Astrocyte (in vitro differentiated cells and primary cell): ENCODE data around the gene COG7. TPM values are rescaled to one million over a fixed set of nuclear protein-coding genes. Genes with fewer than 3 reads are reported as not detected.

ENCODE experiments used
- DNase-seq: peaks from one replicate; pipeline ENCODE4 v3.0.0-alpha.2; 2010; ENCODE audit warnings: low read depth
- FAIRE-seq: peaks from 2 replicates; lab custom pipeline; 2011; peaks lifted over from hg19 to GRCh38; lab: Jason Lieb, UNC
- H2AFZ ChIP-seq: 2 replicates; pipeline ENCODE4 v1.6.0; 2012; ENCODE audit warnings: low read depth, low read length, inconsistent platforms
- H3K27ac ChIP-seq: 2 replicates; pipeline ENCODE4 v1.5.1; 2011; ENCODE audit warnings: low read depth, low read length, inconsistent platforms
- H3K27me3 ChIP-seq: 2 replicates; pipeline ENCODE4 v1.6.0; 2011; ENCODE audit warnings: low read length, inconsistent platforms; ENCODE audit not compliant: insufficient read depth
- H3K36me3 ChIP-seq: 2 replicates; pipeline ENCODE4 v1.5.1; 2011; ENCODE audit warnings: low read length, inconsistent platforms; ENCODE audit not compliant: insufficient read depth
- H3K4me1 ChIP-seq: 2 replicates; pipeline ENCODE4 v1.5.1; 2011; ENCODE audit warnings: low read length, inconsistent platforms; ENCODE audit not compliant: insufficient read depth
- H3K4me2 ChIP-seq: 2 replicates; pipeline ENCODE4 v1.6.0; 2012; ENCODE audit warnings: low read length, inconsistent platforms
- H3K4me3 ChIP-seq: 2 replicates; pipeline ENCODE4 v1.5.1; 2011; ENCODE audit warnings: low read depth, mild to moderate bottlenecking, low read length, inconsistent platforms; ENCODE audit not compliant: insufficient read depth
- H3K79me2 ChIP-seq: 2 replicates; pipeline ENCODE4 v1.6.0; 2012; ENCODE audit warnings: mild to moderate bottlenecking, low read length, inconsistent platforms; ENCODE audit not compliant: insufficient read depth
- H3K9ac ChIP-seq: 2 replicates; pipeline ENCODE4 v1.6.0; 2012; ENCODE audit warnings: mild to moderate bottlenecking, low read length, inconsistent platforms
- H3K9me3 ChIP-seq: 2 replicates; pipeline ENCODE4 v1.5.1; 2012; ENCODE audit warnings: low read depth, mild to moderate bottlenecking, low read length, inconsistent platforms; ENCODE audit not compliant: insufficient read depth
- H4K20me1 ChIP-seq: 2 replicates; pipeline ENCODE4 v1.6.0; 2012; ENCODE audit warnings: low read length, inconsistent platforms; ENCODE audit not compliant: insufficient read depth
- H3K27ac Mint-ChIP-seq: one replicate; pipeline ENCODE4 v1.8.0; 2021; ENCODE audit warnings: mild to moderate bottlenecking, mixed read lengths; ENCODE audit not compliant: unreplicated experiment
- H3K27me3 Mint-ChIP-seq: one replicate; pipeline ENCODE4 v1.8.0; 2021; ENCODE audit warnings: low read depth, mixed read lengths; ENCODE audit not compliant: unreplicated experiment
- H3K36me3 Mint-ChIP-seq: one replicate; pipeline ENCODE4 v1.8.0; 2021; ENCODE audit warnings: low read depth, mixed read lengths; ENCODE audit not compliant: unreplicated experiment
- H3K4me1 Mint-ChIP-seq: one replicate; pipeline ENCODE4 v1.8.0; 2021; ENCODE audit warnings: low read depth, mixed read lengths; ENCODE audit not compliant: unreplicated experiment
- H3K4me3 Mint-ChIP-seq: one replicate; pipeline ENCODE4 v1.8.0; 2021; ENCODE audit warnings: mild to moderate bottlenecking, moderate library complexity, mixed read lengths; ENCODE audit not compliant: unreplicated experiment
- H3K9me3 Mint-ChIP-seq: one replicate; pipeline ENCODE4 v1.8.0; 2021; ENCODE audit warnings: mild to moderate bottlenecking, mixed read lengths; ENCODE audit not compliant: unreplicated experiment
- EZH2 ChIP-seq: IDR thresholded peaks from 2 replicates; pipeline ENCODE4 v1.6.1; 2012; ENCODE audit warnings: mild to moderate bottlenecking, low read length, inconsistent platforms; ENCODE audit not compliant: insufficient read depth
- total RNA-seq: library from RNA; stranded (reverse); gene quantifications from 2 replicates; pipeline ENCODE4 v1.2.1, GENCODE V29; 2021
- TF ChIP-seq, protein P1 (sequence below): IDR thresholded peaks from 2 replicates; pipeline ENCODE4 v1.5.1; 2011; ENCODE audit warnings: low read depth, mild to moderate bottlenecking, inconsistent platforms, low read length, moderate library complexity; ENCODE audit not compliant: insufficient read depth

The COG7 gene
- total RNA-seq, 1 donor from 2014 or later, result 19.8 TPM

DNA sequence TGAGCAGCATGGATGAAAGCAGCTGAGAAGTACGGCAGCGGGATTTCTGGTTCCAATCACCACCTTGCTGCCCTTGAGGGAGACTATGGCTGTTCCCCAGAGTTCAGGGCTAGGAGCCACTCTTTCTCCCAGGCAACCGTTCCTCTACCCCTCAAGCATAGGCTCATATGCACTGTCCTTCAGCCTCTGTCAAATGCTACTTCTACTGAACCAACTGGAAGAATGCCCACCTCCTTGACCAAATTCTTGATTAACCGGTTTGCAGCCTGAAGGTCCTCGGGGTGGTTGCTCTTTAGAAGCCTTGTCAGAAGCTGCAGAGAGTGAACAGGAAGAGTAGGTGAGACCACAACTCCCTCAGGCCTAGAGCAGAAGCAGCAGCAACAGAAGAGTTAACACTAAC lies 33.5 kb upstream of the COG7 start:
- no peak for FAIRE-seq
- H3K36me3 ChIP-seq, result peaks cover 28% of the 10 kb centered on the region
- no peak overlapping the region for H3K27ac Mint-ChIP-seq

DNA sequence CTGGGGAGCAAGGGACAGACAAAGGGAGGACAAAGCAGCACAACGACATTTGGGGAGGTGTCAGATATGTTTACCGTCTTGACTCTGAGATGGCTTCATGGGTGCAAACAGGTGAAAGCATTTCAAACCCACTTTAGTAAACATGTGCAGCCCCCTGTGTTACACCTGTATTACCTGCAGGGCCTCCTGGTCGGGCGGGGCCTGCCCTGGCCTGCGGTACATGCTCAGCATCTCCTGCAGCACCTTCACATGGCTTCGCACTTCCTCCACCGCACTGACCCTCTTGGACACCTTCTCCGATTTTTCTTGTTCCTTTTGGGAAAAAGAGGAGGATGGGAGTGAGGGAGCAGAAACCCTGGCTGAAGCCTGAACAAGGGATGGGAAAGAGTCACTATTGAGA lies 32.9 kb upstream of the COG7 start:
- Histone ChIP-seq H3K27ac (no peak overlapping the region), H3K79me2 (no peaks in the 10 kb centered on the region), H3K4me2 (no peak overlapping the region), H3K9me3 (no peaks in the 10 kb centered on the region), H2AFZ (no peak overlapping the region), H3K9ac (no peak overlapping the region), H3K36me3 (peaks cover 29% of the 10 kb centered on the region), H3K27me3 (no peaks in the 10 kb centered on the region), H3K4me3 (no peak overlapping the region), H3K4me1 (no peaks in the 10 kb centered on the region), H4K20me1 (no peaks in the 10 kb centered on the region)
- H3K27me3 Mint-ChIP-seq, result no peaks in the 10 kb centered on the region
- H3K4me3 Mint-ChIP-seq, result no peak overlapping the region
- no peaks in the 10 kb centered on the region for H3K4me1 Mint-ChIP-seq
- DNase-seq, result no peak
- TF ChIP-seq, protein P1, sequence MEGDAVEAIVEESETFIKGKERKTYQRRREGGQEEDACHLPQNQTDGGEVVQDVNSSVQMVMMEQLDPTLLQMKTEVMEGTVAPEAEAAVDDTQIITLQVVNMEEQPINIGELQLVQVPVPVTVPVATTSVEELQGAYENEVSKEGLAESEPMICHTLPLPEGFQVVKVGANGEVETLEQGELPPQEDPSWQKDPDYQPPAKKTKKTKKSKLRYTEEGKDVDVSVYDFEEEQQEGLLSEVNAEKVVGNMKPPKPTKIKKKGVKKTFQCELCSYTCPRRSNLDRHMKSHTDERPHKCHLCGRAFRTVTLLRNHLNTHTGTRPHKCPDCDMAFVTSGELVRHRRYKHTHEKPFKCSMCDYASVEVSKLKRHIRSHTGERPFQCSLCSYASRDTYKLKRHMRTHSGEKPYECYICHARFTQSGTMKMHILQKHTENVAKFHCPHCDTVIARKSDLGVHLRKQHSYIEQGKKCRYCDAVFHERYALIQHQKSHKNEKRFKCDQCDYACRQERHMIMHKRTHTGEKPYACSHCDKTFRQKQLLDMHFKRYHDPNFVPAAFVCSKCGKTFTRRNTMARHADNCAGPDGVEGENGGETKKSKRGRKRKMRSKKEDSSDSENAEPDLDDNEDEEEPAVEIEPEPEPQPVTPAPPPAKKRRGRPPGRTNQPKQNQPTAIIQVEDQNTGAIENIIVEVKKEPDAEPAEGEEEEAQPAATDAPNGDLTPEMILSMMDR, result no peak
- no peak for TF ChIP-seq EZH2
- no peak for FAIRE-seq
- H3K36me3 Mint-ChIP-seq, result peaks cover 27% of the 10 kb centered on the region
- H3K27ac Mint-ChIP-seq, result no peak overlapping the region
- no peaks in the 10 kb centered on the region for H3K9me3 Mint-ChIP-seq

More for the DNA sequence above, 33.5 kb upstream of the COG7 start:
- H3K27me3 ChIP-seq, result no peaks in the 10 kb centered on the region
- TF ChIP-seq EZH2, result no peak
- TF ChIP-seq, protein P1, result no peak
- H3K4me1 Mint-ChIP-seq, result peaks cover 1% of the 10 kb centered on the region
- no peaks in the 10 kb centered on the region for H3K9me3 ChIP-seq
- H3K27me3 Mint-ChIP-seq, result no peaks in the 10 kb centered on the region
- H4K20me1 ChIP-seq, result no peaks in the 10 kb centered on the region
- H3K9ac ChIP-seq, result no peak overlapping the region
- no peaks in the 10 kb centered on the region for H3K79me2 ChIP-seq
- no peak overlapping the region for H2AFZ ChIP-seq
- no peak overlapping the region for H3K4me3 ChIP-seq
- H3K27ac ChIP-seq, result no peak overlapping the region
- no peak overlapping the region for H3K4me2 ChIP-seq
- peaks cover 27% of the 10 kb centered on the region for H3K36me3 Mint-ChIP-seq
- H3K4me3 Mint-ChIP-seq, result no peak overlapping the region
- H3K9me3 Mint-ChIP-seq, result no peaks in the 10 kb centered on the region
- peaks cover under 1% of the 10 kb centered on the region for H3K4me1 ChIP-seq
- no peak for DNase-seq

DNA sequence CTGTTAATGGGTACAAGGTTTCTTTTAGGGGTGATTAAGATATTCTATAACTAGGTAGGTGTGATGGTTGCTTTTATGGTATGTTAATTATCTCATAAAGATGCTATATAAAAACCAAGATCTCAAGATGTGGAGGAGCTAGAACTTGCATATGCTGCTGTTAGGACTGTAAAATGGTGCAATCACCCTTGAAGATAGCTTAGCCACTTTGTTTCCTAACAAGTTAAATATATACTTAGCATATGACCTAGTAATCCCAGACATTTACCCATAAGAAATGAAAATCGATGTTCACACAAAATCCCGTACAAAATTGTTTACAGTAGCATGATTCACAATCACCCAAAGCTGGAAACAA lies 32.2 kb upstream of the COG7 start:
- no peak overlapping the region for H3K9ac ChIP-seq
- no peaks in the 10 kb centered on the region for H4K20me1 ChIP-seq
- H3K27ac Mint-ChIP-seq, result no peak overlapping the region
- H3K9me3 ChIP-seq, result no peaks in the 10 kb centered on the region
- TF ChIP-seq, protein P1, result no peak
- no peak for TF ChIP-seq EZH2
- no peaks in the 10 kb centered on the region for H3K4me1 ChIP-seq
- peaks cover 28% of the 10 kb centered on the region for H3K36me3 Mint-ChIP-seq
- no peaks in the 10 kb centered on the region for H3K79me2 ChIP-seq
- H3K9me3 Mint-ChIP-seq, result no peaks in the 10 kb centered on the region
- DNase-seq (no peak), FAIRE-seq (no peak)
- H3K4me3 Mint-ChIP-seq, result no peak overlapping the region
- H3K4me2 ChIP-seq, result no peak overlapping the region
- no peaks in the 10 kb centered on the region for H3K27me3 Mint-ChIP-seq
- no peaks in the 10 kb centered on the region for H3K4me1 Mint-ChIP-seq
- H2AFZ ChIP-seq, result no peak overlapping the region
- peaks cover 33% of the 10 kb centered on the region for H3K36me3 ChIP-seq
- H3K27me3 ChIP-seq, result no peaks in the 10 kb centered on the region
- no peak overlapping the region for H3K4me3 ChIP-seq
- H3K27ac ChIP-seq, result no peak overlapping the region
